SK-N-SH treated with all-trans-retinoic acid at 6 μM for 48 hours (cell line): Measurements from ENCODE around the gene MTHFD2L.

ENCODE experiments used
- ATAC-seq: fragments of 200-7000 bp; cut with Tn5 transposase; 3 replicates; pipeline ENCODE4 v1.9.1; 2020; ENCODE audit warnings: mild to moderate bottlenecking, moderate library complexity
- ARNTL ChIP-seq: fragments of 450-650 bp; formaldehyde crosslinking; IDR thresholded peaks from 2 replicates; pipeline ENCODE4 v1.5.0; 2020; ENCODE audit warnings: low read depth, mild to moderate bottlenecking, moderate library complexity, borderline replicate concordance
- BACH2 ChIP-seq: fragments of 250-450 bp; sonication (Bioruptor Pico); IDR thresholded peaks from 2 replicates; pipeline ENCODE4 v1.9.0; 2021; ENCODE audit warnings: mild to moderate bottlenecking, borderline replicate concordance
- CSDC2 ChIP-seq: fragments of 250-450 bp; sonication (Bioruptor Pico); IDR thresholded peaks from 2 replicates; pipeline ENCODE4 v1.5.0; 2020; ENCODE audit warnings: mild to moderate bottlenecking, moderate library complexity
- ESRRG ChIP-seq: fragments of 250-450 bp; sonication (Bioruptor Pico); IDR thresholded peaks from 2 replicates; pipeline ENCODE4 v1.6.1; 2021; ENCODE audit warnings: mild to moderate bottlenecking
- GLIS3 ChIP-seq: fragments of 250-450 bp; sonication (Bioruptor Pico); IDR thresholded peaks from 2 replicates; pipeline ENCODE4 v1.5.0; 2020; ENCODE audit warnings: mild to moderate bottlenecking, moderate library complexity
- ISL1 ChIP-seq: fragments of 250-450 bp; sonication (Bioruptor Pico); IDR thresholded peaks from 2 replicates; pipeline ENCODE4 v2.1.2; 2022; ENCODE audit warnings: mild to moderate bottlenecking, moderate library complexity
- OSR1 ChIP-seq: fragments of 250-450 bp; sonication (Bioruptor Pico); IDR thresholded peaks from 2 replicates; pipeline ENCODE4 v1.8.0; 2022; ENCODE audit warnings: moderate library complexity, mild to moderate bottlenecking, inconsistent platforms
- RARB ChIP-seq: fragments of 250-450 bp; sonication (Bioruptor Pico); IDR thresholded peaks from 2 replicates; pipeline ENCODE4 v1.8.0; 2021; ENCODE audit warnings: mild to moderate bottlenecking, moderate library complexity
- SNAI2 ChIP-seq: fragments of 250-450 bp; sonication (Bioruptor Pico); IDR thresholded peaks from 2 replicates; pipeline ENCODE4 v1.5.0; 2020; ENCODE audit warnings: mild to moderate bottlenecking, moderate library complexity
- TCF4 ChIP-seq: fragments of 250-450 bp; sonication (Bioruptor Pico); IDR thresholded peaks from 2 replicates; pipeline ENCODE4 v1.8.0; 2021; ENCODE audit warnings: mild to moderate bottlenecking, moderate library complexity, borderline replicate concordance
- TOX ChIP-seq: fragments of 250-450 bp; sonication (Bioruptor Pico); IDR thresholded peaks from 2 replicates; pipeline ENCODE4 v1.8.0; 2021; ENCODE audit warnings: mild to moderate bottlenecking, moderate library complexity, borderline replicate concordance
- ZC3H10 ChIP-seq: fragments of 250-450 bp; sonication (Bioruptor Pico); IDR thresholded peaks from 2 replicates; pipeline ENCODE4 v1.5.1; 2021; ENCODE audit warnings: mild to moderate bottlenecking, moderate library complexity
- ZFP3 ChIP-seq: fragments of 250-450 bp; sonication (Bioruptor Pico); IDR thresholded peaks from 2 replicates; pipeline ENCODE4 v1.5.0; 2020; ENCODE audit warnings: mild to moderate bottlenecking, moderate library complexity
- ZFP30 ChIP-seq: fragments of 450-650 bp; formaldehyde crosslinking; IDR thresholded peaks from 2 replicates; pipeline ENCODE4 v1.5.0; 2022; ENCODE audit warnings: mild to moderate bottlenecking, moderate library complexity
- ZNF565 ChIP-seq: fragments of 450-650 bp; formaldehyde crosslinking; conservative IDR thresholded peaks from 2 replicates; pipeline ENCODE4 v1.5.0; 2020; ENCODE audit warnings: low read depth, mild to moderate bottlenecking, moderate library complexity
- ZNF70 ChIP-seq: fragments of 450-650 bp; formaldehyde crosslinking; IDR thresholded peaks from 2 replicates; pipeline ENCODE4 v1.5.0; 2020; ENCODE audit warnings: mild to moderate bottlenecking, moderate library complexity
- ZNF8 ChIP-seq: fragments of 450-650 bp; formaldehyde crosslinking; IDR thresholded peaks from 2 replicates; pipeline ENCODE4 v1.5.0; 2020; ENCODE audit warnings: mild to moderate bottlenecking, moderate library complexity
- TF ChIP-seq, protein P1 (sequence below): fragments of 250-450 bp; sonication (Bioruptor Pico); IDR thresholded peaks from 2 replicates; pipeline ENCODE4 v1.8.0; 2020; ENCODE audit warnings: mild to moderate bottlenecking, moderate library complexity, borderline replicate concordance
- TF ChIP-seq, protein P2 (sequence below): fragments of 250-450 bp; sonication (Bioruptor Pico); IDR thresholded peaks from 2 replicates; pipeline ENCODE4 v1.5.0; 2020; ENCODE audit warnings: mild to moderate bottlenecking, moderate library complexity
- TF ChIP-seq, protein P3 (sequence below): fragments of 250-450 bp; sonication (Bioruptor Pico); IDR thresholded peaks from 2 replicates; pipeline ENCODE4 v1.5.1; 2021; ENCODE audit warnings: mild to moderate bottlenecking, moderate library complexity
- TF ChIP-seq, protein P4 (sequence below): fragments of 250-450 bp; sonication (Bioruptor Pico); IDR thresholded peaks from 2 replicates; pipeline ENCODE4 v1.8.0; 2021; ENCODE audit warnings: low read depth, mild to moderate bottlenecking, moderate library complexity, borderline replicate concordance
- TF ChIP-seq, protein P5 (sequence below): fragments of 250-450 bp; sonication (Bioruptor Pico); IDR thresholded peaks from 2 replicates; pipeline ENCODE4 v1.5.1; 2020; ENCODE audit warnings: low read depth, mild to moderate bottlenecking, moderate library complexity

Gene MTHFD2L

DNA sequence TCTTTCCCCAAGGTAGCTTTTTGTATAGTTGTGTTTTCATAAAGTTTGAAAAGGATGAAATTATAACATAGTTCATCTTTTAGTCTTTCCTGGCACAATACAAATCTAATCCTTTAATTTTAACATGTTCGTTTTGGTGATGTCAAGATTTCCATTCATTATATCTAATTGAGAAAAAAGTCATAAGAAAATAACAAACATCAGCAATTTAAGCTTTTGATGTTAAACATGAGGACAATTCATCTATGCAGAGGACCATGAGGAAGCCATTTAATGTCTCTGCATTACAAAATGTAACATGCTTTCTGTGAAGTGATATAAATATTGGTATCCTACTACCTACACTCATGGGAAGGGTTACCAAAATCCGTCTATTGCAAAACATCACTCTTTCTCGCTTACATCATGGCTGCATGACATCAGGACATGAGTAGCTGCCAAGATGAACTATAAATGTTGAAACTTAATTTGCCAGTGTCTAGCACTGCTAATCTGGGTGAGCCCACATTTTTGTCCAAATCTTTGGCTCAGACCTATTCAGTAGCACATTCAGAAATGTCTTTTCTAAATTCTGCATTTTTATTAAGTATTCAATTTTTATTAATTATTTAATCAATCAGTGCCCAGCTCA lies 159.8 kb downstream of the MTHFD2L start (continued):
- TF ChIP-seq, protein P1, sequence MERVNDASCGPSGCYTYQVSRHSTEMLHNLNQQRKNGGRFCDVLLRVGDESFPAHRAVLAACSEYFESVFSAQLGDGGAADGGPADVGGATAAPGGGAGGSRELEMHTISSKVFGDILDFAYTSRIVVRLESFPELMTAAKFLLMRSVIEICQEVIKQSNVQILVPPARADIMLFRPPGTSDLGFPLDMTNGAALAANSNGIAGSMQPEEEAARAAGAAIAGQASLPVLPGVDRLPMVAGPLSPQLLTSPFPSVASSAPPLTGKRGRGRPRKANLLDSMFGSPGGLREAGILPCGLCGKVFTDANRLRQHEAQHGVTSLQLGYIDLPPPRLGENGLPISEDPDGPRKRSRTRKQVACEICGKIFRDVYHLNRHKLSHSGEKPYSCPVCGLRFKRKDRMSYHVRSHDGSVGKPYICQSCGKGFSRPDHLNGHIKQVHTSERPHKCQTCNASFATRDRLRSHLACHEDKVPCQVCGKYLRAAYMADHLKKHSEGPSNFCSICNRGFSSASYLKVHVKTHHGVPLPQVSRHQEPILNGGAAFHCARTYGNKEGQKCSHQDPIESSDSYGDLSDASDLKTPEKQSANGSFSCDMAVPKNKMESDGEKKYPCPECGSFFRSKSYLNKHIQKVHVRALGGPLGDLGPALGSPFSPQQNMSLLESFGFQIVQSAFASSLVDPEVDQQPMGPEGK = no peak
- TF ChIP-seq TOX (no peak), OSR1 (CRISPR knock-in tag) (no peak), CSDC2 (no peak), ESRRG (CRISPR knock-in tag) (no peak), ZNF70 (CRISPR knock-in tag) (no peak), ZFP30 (no peak), ISL1 (CRISPR knock-in tag) (no peak)
- TF ChIP-seq, protein P2, sequence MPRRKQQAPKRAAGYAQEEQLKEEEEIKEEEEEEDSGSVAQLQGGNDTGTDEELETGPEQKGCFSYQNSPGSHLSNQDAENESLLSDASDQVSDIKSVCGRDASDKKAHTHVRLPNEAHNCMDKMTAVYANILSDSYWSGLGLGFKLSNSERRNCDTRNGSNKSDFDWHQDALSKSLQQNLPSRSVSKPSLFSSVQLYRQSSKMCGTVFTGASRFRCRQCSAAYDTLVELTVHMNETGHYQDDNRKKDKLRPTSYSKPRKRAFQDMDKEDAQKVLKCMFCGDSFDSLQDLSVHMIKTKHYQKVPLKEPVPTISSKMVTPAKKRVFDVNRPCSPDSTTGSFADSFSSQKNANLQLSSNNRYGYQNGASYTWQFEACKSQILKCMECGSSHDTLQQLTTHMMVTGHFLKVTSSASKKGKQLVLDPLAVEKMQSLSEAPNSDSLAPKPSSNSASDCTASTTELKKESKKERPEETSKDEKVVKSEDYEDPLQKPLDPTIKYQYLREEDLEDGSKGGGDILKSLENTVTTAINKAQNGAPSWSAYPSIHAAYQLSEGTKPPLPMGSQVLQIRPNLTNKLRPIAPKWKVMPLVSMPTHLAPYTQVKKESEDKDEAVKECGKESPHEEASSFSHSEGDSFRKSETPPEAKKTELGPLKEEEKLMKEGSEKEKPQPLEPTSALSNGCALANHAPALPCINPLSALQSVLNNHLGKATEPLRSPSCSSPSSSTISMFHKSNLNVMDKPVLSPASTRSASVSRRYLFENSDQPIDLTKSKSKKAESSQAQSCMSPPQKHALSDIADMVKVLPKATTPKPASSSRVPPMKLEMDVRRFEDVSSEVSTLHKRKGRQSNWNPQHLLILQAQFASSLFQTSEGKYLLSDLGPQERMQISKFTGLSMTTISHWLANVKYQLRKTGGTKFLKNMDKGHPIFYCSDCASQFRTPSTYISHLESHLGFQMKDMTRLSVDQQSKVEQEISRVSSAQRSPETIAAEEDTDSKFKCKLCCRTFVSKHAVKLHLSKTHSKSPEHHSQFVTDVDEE (CRISPR knock-in tag) = no peak

DNA sequence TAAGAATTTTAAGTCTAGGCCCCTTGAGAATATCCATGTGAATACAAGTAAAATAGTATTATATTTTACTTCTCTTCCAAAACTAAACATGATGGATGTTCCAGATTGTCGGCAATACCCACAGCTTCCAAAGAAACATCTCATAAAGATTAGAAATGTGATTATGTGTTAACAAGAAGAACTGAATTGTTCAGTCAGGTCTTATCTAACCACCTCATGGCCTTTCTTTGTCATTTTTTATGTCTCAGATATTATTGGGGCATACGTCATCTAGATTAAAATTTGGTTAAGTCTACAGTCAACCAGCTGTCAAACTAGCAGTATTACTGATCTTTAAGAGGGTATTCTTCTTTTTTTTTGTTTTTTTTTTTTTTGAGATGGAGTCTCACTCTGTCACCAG lies 160.4 kb downstream of the MTHFD2L start:
- TF ChIP-seq ZFP3 (CRISPR knock-in tag) = no peak
- TF ChIP-seq, protein P3, sequence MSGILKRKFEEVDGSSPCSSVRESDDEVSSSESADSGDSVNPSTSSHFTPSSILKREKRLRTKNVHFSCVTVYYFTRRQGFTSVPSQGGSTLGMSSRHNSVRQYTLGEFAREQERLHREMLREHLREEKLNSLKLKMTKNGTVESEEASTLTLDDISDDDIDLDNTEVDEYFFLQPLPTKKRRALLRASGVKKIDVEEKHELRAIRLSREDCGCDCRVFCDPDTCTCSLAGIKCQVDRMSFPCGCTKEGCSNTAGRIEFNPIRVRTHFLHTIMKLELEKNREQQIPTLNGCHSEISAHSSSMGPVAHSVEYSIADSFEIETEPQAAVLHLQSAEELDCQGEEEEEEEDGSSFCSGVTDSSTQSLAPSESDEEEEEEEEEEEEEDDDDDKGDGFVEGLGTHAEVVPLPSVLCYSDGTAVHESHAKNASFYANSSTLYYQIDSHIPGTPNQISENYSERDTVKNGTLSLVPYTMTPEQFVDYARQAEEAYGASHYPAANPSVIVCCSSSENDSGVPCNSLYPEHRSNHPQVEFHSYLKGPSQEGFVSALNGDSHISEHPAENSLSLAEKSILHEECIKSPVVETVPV (CRISPR knock-in tag) = no peak
- no peak for TF ChIP-seq GLIS3 (CRISPR knock-in tag)
- no peak for TF ChIP-seq TCF4
- TF ChIP-seq ZFP30 = no peak
- TF ChIP-seq, protein P4, sequence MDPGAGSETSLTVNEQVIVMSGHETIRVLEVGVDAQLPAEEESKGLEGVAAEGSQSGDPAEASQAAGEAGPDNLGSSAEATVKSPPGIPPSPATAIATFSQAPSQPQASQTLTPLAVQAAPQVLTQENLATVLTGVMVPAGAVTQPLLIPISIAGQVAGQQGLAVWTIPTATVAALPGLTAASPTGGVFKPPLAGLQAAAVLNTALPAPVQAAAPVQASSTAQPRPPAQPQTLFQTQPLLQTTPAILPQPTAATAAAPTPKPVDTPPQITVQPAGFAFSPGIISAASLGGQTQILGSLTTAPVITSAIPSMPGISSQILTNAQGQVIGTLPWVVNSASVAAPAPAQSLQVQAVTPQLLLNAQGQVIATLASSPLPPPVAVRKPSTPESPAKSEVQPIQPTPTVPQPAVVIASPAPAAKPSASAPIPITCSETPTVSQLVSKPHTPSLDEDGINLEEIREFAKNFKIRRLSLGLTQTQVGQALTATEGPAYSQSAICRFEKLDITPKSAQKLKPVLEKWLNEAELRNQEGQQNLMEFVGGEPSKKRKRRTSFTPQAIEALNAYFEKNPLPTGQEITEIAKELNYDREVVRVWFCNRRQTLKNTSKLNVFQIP = no peak
- TF ChIP-seq ZNF70 (CRISPR knock-in tag) = no peak
- TF ChIP-seq ZC3H10 (CRISPR knock-in tag) = no peak
- TF ChIP-seq TOX = no peak
- TF ChIP-seq, protein P5, sequence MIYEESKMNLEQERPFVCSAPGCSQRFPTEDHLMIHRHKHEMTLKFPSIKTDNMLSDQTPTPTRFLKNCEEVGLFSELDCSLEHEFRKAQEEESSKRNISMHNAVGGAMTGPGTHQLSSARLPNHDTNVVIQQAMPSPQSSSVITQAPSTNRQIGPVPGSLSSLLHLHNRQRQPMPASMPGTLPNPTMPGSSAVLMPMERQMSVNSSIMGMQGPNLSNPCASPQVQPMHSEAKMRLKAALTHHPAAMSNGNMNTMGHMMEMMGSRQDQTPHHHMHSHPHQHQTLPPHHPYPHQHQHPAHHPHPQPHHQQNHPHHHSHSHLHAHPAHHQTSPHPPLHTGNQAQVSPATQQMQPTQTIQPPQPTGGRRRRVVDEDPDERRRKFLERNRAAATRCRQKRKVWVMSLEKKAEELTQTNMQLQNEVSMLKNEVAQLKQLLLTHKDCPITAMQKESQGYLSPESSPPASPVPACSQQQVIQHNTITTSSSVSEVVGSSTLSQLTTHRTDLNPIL (CRISPR knock-in tag) = no peak
- TF ChIP-seq BACH2 = no peak
- no peak for TF ChIP-seq RARB
- TF ChIP-seq SNAI2 (CRISPR knock-in tag) = no peak

DNA sequence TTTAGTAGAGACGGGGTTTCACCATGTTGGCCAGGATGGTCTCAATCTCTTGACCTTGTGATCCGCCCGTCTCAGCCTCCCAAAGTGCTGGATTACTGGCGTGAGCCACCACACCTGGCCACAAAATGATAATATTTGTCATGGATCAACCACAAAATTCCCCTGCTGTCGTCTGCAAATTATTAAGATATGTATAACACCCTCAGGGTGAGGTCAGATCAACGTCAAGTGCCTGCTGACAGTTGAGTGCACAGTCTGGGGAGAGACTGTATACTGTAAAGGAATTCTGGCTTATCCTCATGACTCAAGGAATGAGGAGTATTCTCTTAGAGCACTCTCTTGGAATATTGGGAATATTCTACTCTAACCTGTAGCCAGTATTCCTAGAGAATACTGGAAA lies 161.6 kb downstream of the MTHFD2L start:
- ATAC-seq = peak; percentile 23; the same call in 1 of the 3 replicates
- TF ChIP-seq ZNF8 (CRISPR knock-in tag) (no peak), ESRRG (CRISPR knock-in tag) (no peak), TCF4 (no peak), SNAI2 (CRISPR knock-in tag) (no peak), RARB (no peak), ZNF565 (CRISPR knock-in tag) (no peak), ZNF70 (CRISPR knock-in tag) (no peak), ZFP30 (no peak), BACH2 (no peak), ISL1 (CRISPR knock-in tag) (no peak), ARNTL (no peak)
- TF ChIP-seq, protein P1 = no peak
- TF ChIP-seq, protein P3 (CRISPR knock-in tag) = no peak
- TF ChIP-seq, protein P5 (CRISPR knock-in tag) = no peak
- TF ChIP-seq, protein P4 = no peak

More for the DNA sequence above, 160.4 kb downstream of the MTHFD2L start:
- ATAC-seq = no peak
